Measurements from ENCODE around the gene ERF. TPM values are rescaled to one million over a fixed set of nuclear protein-coding genes. Genes with fewer than 3 reads are reported as not detected.
A peak's percentile ranks its signal among the peaks of the same experiment; 100 is the strongest.

Gene ERF
- polyA plus RNA-seq, 1 of the 3 experiments (the other 2 are of a cell fraction) = 89.6 TPM

DNA sequence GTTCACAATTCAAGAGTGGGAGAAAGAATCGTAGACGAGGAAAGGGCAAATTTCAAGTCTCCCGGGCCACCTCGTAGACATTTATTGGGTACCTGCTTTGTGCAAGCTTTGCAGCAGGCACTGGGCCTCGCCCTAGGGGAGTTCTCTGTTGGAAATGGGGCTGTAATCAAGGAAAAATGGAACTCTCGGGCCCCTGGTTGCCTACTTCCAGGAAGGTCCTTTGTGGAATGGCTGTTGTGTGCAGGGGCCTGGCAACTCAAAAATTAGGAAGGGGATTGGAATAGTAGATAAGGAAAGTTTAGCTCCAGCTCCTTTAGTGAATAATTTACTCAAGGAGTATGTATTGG lies 34.2 kb downstream of the ERF start:
- H3K36me3 ChIP-seq (replicated peaks in 1 of 2; ENCODE audit: control insufficient read depth in 1 of 2, insufficient read depth in 2 of 2, low read length in 1 of 2) = peaks cover 0 to 17% of the 10 kb centered on the region in 2 experiments
- ChIA-PET POLR2A (interaction anchor here (1.2 to 1.6 kb wide), 2 partner anchors 9 to 19 kb away, joined by 3 to 7 read pairs; no protein-coding TSS in a partner anchor), CTCF (interaction anchor here (0.6 to 2.6 kb wide), 7 partner anchors 10 to 112 kb away, joined by 3 to 8 read pairs (median 3); no protein-coding TSS in a partner anchor)
- TF ChIP-seq, protein P1, sequence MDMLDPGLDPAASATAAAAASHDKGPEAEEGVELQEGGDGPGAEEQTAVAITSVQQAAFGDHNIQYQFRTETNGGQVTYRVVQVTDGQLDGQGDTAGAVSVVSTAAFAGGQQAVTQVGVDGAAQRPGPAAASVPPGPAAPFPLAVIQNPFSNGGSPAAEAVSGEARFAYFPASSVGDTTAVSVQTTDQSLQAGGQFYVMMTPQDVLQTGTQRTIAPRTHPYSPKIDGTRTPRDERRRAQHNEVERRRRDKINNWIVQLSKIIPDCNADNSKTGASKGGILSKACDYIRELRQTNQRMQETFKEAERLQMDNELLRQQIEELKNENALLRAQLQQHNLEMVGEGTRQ (IDR thresholded peaks at IDR 0.05; ENCODE audit: borderline replicate concordance, low read depth, low read length) = no peak
- TF ChIP-seq POLR2AphosphoS5 (IDR thresholded peaks at IDR 0.05; ENCODE audit: low read depth, low read length) (no peak), SMC3 (IDR thresholded peaks at IDR 0.05; ENCODE audit: low read depth, low read length) (no peak), GATA2 (CRISPR knock-in tag; IDR thresholded peaks at IDR 0.05) (no peak), FOXM1 (IDR thresholded peaks at IDR 0.05; ENCODE audit: low read depth) (no peak), RXRA (IDR thresholded peaks at IDR 0.05; ENCODE audit: borderline replicate concordance, low read depth) (no peak), EP300 (IDR thresholded peaks at IDR 0.05; ENCODE audit: borderline replicate concordance in 1 of 2, low read depth in 1 of 2, low read length in 1 of 2) (no peak), MEF2A (IDR thresholded peaks at IDR 0.05; ENCODE audit: borderline replicate concordance, low read depth) (no peak), JUND (IDR thresholded peaks at IDR 0.05) (no peak), YY1 (IDR thresholded peaks at IDR 0.05; ENCODE audit: low read depth) (no peak), RAD21 (IDR thresholded peaks at IDR 0.05; ENCODE audit: low read length) (no peak), NFIC (IDR thresholded peaks at IDR 0.05; ENCODE audit: borderline replicate concordance) (no peak), MXI1 (IDR thresholded peaks at IDR 0.05; ENCODE audit: low read depth, low read length) (no peak)
- TF ChIP-seq, protein P2, sequence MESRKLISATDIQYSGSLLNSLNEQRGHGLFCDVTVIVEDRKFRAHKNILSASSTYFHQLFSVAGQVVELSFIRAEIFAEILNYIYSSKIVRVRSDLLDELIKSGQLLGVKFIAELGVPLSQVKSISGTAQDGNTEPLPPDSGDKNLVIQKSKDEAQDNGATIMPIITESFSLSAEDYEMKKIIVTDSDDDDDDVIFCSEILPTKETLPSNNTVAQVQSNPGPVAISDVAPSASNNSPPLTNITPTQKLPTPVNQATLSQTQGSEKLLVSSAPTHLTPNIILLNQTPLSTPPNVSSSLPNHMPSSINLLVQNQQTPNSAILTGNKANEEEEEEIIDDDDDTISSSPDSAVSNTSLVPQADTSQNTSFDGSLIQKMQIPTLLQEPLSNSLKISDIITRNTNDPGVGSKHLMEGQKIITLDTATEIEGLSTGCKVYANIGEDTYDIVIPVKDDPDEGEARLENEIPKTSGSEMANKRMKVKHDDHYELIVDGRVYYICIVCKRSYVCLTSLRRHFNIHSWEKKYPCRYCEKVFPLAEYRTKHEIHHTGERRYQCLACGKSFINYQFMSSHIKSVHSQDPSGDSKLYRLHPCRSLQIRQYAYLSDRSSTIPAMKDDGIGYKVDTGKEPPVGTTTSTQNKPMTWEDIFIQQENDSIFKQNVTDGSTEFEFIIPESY (IDR thresholded peaks at IDR 0.05; ENCODE audit: borderline replicate concordance, low read depth) = no peak
- no peaks in the 10 kb centered on the region for H3K27me3 ChIP-seq (ENCODE audit: insufficient read depth)
- peak overlapping the region; percentile 88 for H3K4me2 ChIP-seq
- 0% methylated on average over 6 of the region's 6 CpGs for WGBS (ENCODE audit: low lambda C conversion rate)
- peaks cover 9 to 27% of the 10 kb centered on the region in 2 experiments; a peak in 2 of 4 replicates for H3K4me1 ChIP-seq (ENCODE audit: control insufficient read depth in 1 of 2, insufficient read depth in 2 of 2, low read depth in 1 of 2, low read length in 1 of 2)
- peak overlapping the region; percentile 70 to 79; a peak in 3 of 4 replicates for H3K27ac ChIP-seq (ENCODE audit: low read depth in 2 of 2, low read length in 1 of 2)
- no peak for DNase-seq
- no peak overlapping the region for H2AFZ ChIP-seq (ENCODE audit: low read depth)
- H3K79me2 ChIP-seq (ENCODE audit: insufficient read depth) = peaks cover 80% of the 10 kb centered on the region
- H3F3A ChIP-seq (replicated peaks; ENCODE audit: insufficient read depth) = peaks cover 12% of the 10 kb centered on the region
- H3K9ac ChIP-seq = peak overlapping the region; percentile 85
- peaks cover 1% of the 10 kb centered on the region for H4K20me1 ChIP-seq (ENCODE audit: insufficient read depth)
- no peaks in the 10 kb centered on the region for H3K9me3 ChIP-seq
- peak overlapping the region; percentile 79 for H3K4me3 ChIP-seq (ENCODE audit: low read depth in 2 of 2, low read length in 1 of 2)
- H3K9me2 ChIP-seq = no peaks in the 10 kb centered on the region

All from SK-N-SH (cell line).